Right hindlimb (tissue), 1 donor: ENCODE measurements around the gene GAPVD1.
A peak's percentile ranks its signal among the peaks of the same experiment; 100 is the strongest.

ENCODE experiments used
- DNase-seq: peaks from one replicate; pipeline ENCODE4 v3.0.0-alpha.2; 2018

Gene GAPVD1

DNA sequence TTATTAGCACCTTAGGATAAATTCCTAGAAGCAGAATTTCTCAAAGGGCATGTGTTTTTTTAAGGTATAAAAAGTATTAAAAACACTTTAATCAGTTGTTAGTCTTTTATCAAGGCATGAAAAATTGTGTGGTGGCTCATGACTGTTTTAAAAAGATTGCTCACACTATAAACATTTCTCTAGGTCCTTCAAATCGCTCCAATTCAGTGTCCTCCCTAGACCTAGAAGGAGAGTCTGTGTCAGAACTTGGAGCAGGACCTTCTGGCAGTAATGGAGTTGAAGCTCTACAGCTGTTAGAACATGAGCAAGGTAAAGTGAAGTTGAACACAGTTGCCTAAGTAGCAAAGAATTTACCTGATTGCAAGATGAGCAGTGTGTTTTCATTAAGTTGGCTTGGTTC, 62.0 kb downstream of the GAPVD1 start:
- DNase-seq, result no peak

- no peak for DNase-seq
Observed at GRCh38 chr9:125325826-125326225, 64.2 kb downstream of the GAPVD1 start.

- no peak for DNase-seq
Observed at GRCh38 chr9:125329978-125330377, 68.4 kb downstream of the GAPVD1 start.

DNA sequence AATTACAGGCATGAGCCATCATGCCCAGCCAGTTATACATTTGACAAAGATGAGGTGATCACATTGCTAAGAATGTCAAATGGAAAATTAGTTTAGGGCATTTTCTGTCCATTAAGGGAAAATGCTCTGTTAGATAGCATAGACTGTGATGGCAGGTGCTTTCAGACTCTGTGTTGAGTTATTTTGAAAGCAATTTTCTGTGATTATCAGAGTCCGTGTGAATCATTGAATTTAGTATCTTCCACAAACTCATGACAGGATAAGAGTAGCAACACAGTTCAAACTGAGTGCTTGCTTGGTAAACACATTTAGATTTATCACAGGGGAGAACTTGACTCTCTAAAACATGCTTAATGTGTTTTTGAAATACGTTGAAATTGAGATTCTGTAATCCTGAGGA, 69.0 kb downstream of the GAPVD1 start:
- no peak for DNase-seq

- no peak for DNase-seq
Observed at GRCh38 chr9:125332527-125332926, 70.9 kb downstream of the GAPVD1 start.

- no peak for DNase-seq
Observed at GRCh38 chr9:125337236-125337635, 75.6 kb downstream of the GAPVD1 start.

GRCh38 chr9:125338929-125339328, 77.3 kb downstream of the GAPVD1 start:
- no peak for DNase-seq

- no peak for DNase-seq
Observed at GRCh38 chr9:125341566-125341965, 79.9 kb downstream of the GAPVD1 start.

- no peak for DNase-seq
Observed at GRCh38 chr9:125343518-125344275, 82.1 kb downstream of the GAPVD1 start.

- no peak for DNase-seq
Observed at GRCh38 chr9:125346080-125346732, 84.6 kb downstream of the GAPVD1 start.

DNA sequence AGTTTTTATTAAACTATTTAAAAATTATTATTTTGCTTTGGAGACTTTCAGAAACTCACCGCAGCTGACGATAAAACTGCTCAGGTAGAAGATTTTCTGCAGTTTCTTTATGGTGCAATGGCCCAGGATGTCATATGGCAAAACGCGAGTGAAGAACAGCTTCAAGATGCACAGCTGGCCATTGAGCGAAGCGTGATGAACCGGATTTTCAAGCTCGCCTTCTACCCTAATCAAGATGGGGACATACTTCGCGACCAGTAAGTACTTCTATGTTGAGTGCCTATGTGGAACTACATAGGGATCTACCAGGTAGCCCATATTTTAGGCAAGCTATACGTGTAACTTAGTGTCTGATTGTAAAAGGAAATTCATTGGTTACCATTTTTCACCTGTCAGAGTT, 94.0 kb downstream of the GAPVD1 start:
- DNase-seq, result no peak

- DNase-seq, result no peak
Observed at GRCh38 chr9:125356032-125356431, 94.4 kb downstream of the GAPVD1 start.

DNA sequence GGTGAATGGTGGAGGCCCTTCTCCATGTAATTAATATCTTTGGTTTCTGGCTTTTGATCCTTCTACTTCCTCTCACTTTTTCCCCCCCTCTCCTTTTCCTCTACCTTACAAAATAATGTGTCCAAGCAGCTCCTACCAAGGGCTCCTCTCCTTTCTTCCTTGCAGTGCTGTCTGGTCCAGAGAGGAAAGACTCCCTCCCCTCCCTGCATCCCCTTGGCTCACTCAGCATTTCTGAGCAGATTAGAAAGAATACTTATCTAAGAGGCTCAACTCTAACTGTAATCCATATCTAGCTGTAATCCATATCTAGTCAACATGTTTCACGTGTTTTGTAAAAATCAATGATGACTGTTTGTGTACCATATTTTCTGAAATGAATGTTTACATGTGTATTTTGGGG, 97.4 kb downstream of the GAPVD1 start:
- no peak for DNase-seq

DNA sequence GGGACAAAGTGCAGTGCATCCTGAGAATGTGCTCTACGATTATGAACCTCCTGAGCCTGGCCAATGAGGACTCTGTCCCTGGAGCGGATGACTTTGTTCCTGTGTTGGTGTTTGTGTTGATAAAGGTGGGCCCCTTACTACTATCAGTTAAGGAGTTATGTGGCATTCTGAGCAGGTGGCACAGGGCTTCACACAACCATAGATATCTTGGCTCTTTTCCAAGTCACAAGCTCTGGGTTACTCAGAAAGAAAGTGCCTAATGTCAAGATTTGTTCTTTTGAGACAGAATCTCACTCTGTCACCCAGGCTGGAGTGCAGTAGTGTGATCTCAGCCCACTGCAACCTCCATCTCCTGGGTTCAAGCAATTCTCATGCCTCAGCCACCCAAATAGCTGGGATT, 99.0 kb downstream of the GAPVD1 start:
- DNase-seq, result no peak

- DNase-seq, result no peak
Observed at GRCh38 chr9:125361837-125362531, 100.4 kb downstream of the GAPVD1 start.

DNA sequence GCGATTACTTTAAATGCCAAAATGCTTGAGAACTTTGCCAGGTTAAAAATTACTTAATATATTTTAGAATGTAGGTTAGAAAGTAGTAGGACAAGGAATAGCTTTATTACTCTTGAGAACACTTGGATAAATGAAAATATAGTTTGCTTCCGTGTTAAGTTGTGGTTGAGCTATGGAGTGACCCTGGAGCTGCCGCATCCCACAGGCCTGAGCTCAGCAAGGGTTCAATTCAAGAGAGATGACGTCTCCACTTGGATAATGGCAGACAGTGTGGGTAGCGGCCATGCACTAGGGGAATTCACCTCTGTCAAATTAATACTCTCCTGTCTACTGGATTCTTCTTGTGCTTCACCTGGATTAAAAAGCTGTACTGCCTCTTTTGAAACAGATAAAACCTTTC, 105.0 kb downstream of the GAPVD1 start:
- DNase-seq, result no peak

DNA sequence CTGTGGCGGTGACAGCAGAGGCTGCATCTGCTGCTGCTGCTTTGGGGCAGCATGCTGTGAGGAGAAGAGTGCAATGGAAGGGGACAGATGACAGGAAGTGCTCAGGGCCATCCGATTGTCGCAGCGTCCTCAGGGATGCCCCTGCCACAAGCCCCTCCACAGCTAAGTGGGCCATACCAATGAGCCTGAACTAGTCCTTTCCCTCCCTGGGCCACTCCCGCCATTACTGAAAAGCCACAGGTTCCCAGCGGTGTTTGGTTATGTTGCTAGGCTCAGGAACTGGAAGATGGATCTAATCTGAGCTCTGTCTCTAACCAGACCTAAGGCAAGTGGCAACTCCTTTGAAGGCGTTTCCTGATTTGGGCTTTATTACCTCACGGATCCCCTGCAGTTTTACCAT, 109.2 kb downstream of the GAPVD1 start:
- DNase-seq, result no peak

DNA sequence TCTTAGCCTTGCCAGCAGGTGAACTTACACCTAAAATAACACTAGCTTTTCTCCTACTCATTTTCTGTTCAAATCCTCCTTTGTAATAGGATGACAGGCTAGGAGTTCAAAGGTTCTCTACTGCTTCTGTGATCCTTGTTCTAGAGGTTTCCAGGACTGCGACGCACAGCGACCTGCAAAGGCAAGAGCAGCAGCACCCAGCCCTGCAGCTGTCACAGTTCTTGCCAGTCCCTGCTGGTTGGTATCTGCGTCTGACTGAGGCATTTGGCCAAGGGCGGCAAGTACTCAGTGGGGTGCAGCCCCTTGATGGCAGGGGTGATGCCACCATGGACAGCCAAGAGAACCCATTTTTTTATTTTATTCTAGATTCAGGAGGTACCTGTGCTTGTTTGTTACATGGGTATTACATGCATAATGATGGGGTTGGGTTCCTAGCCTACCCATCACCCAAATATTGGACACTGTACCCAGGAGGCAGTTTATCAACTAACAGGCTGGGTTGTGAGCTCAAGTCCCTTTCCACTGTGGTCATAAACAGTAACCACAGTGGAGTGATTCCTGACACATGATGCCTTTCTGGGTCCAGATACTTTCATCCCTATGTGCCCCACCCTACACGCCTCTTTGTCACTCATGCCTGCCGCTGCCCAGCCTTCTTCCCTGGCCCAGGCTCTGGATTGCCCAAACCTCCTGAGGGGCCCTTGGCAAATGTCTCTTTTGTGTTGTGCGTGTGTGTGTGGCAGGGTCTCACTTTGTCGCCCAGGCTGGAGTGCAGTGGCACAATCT, 111.0 kb downstream of the GAPVD1 start:
- DNase-seq, result no peak

GRCh38 chr9:125374443-125375309, 113.0 kb downstream of the GAPVD1 start:
- peak; percentile 83 for DNase-seq

DNA sequence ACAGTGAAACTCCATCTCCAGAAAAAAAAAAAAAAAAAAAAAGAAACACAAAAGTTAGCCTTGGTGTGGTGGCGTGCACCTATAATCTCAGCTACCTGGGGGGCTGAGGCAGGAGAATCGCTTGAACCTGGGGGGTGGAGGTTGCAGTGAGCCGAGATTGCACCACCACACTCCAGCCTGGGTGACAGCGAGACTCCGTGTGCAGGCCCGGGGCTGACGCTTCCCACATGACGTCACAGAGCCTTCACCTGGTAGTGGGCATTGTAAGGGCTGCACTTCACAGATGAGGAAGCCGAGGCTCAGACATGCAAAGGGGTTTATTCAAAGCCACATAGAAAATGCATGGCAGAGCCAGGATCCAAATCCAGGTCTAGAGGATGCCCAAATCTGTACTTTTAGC, 114.2 kb downstream of the GAPVD1 start:
- no peak for DNase-seq

DNA sequence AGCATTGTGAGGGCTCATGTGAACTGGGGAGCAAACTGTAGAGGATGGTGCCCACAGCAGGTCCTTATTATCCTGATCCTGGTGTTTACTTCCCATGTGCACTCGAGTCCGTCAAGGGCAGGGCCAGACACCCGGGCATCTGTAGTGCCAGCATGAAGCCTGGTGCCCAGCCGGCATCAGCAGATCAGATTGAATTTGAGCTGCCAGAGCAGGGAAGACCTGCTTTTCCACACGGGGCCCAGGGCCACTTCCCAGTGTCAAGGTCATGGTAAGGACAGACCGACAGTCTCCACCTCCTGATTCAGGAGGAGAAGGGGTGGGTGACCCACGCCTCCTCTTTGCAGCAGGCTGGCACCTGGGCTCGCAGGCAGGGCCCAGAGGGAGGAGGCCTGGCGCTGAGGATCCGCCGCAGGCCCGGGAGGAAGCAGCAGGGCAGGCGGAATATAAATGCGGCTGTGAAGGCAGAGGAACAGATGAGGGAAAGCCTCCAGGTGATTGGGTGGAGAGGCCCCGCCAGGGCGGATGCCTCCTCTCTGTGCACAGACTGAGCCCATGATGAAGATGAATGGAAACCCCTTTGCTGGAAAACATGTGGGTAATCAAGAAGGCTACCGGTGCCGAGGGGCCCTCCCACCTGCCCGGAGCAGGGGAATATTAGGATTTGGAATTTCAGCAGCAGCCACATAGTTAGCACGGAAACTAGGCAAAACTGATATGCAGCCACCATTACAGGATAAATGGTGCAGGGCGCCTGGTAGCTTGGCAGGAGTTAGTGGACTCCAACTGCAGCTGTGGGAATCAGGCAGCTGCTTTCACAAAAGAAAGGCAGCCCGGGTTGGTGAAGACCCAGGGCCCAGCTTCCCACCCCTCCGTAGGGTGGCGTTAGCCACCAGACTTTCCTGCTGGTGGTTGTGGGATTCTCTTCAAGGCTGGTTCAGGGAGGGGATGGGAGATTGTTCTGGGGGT, 114.9 kb downstream of the GAPVD1 start:
- no peak for DNase-seq
